ENCODE measurements around the gene HDAC8.
"Not testable (repeated sequence)": the region's sequence is repeated elsewhere in the genome, so short reads cannot be mapped to it uniquely, and the experiment has no call there.

The HDAC8 gene

DNA sequence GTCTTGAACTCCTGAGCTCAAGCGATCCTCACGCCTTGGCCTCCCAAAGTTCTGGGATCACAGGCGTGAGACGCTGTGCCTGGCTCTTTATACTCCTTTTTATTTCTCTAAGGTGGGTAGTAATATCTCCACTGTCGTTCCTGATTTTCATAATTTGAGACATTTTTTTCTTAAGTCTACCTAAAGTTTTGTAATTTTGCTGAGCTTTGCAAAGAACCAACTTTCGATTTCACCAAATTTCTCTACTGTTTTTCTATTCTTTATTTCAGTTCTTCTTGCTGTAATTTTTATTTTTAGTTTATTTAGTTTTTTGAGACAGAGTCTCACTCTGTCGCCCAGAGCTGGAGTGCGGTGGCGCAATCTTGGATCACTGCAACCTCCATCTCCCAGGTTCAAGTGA is 196.5 kb downstream of the HDAC8 start:
- DNase-seq, result no peak

DNA sequence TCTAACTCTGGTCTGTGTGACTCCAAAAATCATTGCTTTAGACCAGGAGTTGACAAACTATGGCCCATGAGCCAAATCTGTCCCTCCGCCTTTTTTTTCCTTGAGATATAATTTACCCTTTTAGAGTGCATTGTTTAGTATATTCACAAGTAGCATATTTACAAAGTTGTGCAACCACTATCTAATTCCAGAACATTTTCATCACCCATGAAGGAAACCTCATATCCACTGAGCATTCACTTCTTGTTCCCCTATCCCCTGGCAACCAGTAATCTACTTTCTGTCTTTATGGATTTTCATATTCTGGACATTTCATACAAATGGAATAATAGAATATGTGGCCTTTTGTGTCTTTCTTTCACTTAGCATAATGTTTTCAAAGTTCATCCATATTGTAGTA is 199.5 kb downstream of the HDAC8 start:
- no peak for DNase-seq

DNA sequence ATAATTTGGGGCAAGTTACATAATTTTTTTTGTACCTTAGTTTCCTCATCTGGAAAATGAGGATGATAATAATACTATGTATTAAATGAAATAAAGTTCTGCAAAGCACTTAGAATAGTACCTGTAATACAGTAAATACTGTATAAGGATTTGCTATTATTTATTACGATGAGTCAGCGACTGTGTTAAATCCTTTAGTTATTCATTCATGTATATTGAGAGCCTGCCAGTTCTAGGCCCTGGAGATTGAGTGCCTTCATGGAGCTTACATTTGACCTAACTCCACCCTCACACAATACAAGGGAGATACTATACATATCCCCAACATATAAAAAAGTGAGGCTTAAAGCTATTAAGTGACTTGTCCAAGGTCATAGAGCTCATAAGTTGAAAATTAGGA is 199.9 kb downstream of the HDAC8 start:
- DNase-seq, result no peak

DNA sequence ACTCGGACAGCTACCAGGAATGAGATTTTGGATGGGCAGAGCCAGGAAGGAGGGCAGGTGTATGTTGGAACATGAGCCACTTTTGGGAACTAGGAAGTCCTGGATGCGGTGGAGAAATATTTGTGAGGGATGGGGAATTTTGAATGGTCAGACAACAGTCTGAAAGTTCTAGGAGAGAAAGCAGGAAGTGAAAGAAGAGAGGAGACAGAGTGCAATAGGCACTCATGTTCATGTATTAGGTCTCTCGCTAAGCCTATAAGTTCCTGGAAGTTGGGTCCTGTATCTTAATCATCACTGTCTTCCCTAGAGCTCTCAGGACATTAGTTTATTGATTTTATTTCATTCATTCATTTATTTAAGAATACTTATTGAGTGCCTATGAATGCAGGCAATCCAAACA is 201.2 kb downstream of the HDAC8 start:
- DNase-seq, result no peak

DNA sequence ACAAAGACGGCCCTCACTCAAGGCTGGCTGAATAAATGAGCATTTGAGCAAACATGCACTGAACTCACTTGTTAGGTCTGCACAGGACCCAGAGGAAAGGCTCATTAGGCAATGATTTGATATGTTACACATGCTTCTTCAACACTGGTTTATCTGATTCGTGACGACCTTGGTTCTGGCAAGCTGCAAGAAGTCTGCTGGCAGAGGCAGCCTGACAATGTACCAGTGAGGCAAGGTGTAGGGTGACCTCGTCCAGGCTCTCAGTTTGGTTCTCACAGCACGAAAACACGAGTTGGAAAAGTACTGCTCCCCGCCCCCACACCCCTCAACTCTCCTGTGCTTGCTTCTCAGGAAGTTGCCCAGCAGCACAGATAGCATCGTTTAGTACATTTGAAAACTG is 203.8 kb downstream of the HDAC8 start:
- DNase-seq, result no peak

DNA sequence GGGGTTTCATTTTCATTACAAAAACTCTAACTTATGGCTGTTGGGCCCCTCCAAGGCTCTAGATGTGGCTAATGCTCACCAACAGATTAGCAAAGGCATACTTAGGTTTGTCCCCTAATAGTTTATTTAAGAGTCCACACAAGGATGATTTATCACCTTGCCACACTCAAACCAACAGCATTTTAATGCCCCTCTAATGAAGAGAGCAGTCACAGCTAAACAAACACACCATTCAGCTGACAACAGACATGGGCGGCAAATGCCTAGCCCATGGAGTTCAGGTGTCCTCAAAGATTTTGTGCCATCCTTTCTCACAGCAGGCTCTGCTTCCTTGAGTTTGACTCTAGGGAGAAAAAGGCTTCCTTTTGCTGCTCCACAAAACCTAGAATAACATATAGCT is 205.1 kb downstream of the HDAC8 start:
- no peak for DNase-seq

DNA sequence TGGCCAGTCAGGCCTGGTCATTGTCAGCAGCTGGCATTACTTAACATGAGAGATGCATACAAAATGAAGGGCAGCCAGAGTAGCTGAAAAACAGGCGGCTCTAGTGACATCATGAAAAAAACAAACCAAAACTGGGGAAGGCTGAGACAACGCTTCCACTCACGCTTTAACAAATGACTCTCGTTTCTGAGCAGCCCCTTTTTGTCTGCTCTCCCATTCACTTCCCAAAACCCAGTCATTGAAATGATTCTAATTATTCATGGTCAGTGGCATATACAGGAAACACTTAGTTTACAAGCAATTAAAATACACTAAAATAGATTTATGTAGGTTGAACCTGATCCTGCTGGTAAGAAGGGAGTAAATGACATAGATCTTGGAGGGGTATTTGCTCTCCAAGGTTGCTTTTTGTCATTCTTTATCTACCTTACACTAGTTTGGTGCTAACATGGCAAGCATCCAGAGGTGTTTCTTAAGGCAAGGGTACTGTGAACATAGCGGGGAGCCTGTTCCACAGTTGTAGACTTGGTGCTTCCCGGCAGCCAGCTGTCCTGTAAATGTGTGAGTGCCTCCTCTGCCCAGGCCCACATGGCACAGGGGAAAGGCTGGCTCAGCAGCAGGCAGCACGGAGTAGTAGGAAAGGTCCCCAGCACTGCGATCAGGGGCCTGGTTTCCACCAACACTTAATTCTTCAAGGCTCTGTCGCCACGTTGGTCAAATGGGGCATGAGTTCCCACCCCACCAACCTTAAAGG is 205.8 kb downstream of the HDAC8 start:
- DNase-seq, result peak; percentile 32

DNA sequence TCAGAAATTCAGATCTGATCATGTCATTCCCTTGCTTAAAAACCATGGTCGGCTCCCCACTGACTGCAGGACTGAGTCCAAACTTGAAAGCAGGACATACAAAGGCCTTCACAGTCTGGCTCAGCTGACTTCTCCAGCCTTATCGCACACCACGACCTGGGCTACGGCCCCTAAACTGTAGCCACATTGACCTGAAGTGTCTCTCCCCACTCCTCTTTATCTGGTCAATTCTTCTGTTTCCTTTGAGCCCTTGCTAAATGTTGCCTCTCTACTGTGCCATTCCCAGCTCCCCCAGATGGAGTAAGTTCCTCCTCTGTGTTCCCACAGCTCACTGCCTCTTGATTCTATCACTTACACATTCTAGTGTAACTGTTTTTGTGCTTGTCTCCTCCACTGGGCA is 206.5 kb downstream of the HDAC8 start:
- no peak for DNase-seq

DNA sequence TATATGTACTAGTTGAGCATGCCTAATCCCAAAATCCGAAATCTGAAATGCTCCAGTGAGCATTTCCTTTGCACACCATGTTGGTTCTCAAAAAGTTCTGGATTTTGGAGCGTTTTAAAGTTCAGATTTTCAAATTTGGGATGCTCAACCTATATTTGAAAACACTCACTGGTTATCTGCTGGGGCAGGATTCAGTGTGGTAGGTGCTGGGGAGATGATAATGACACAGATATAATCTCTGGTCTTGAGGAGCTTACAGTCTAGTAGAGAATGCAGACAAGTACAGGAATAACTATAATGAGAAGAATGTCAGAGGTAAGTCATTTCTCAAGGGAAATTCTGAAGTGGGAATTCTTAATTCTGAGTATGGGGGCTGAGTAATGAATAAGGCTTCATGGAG is 207.5 kb downstream of the HDAC8 start:
- no peak for DNase-seq

DNA sequence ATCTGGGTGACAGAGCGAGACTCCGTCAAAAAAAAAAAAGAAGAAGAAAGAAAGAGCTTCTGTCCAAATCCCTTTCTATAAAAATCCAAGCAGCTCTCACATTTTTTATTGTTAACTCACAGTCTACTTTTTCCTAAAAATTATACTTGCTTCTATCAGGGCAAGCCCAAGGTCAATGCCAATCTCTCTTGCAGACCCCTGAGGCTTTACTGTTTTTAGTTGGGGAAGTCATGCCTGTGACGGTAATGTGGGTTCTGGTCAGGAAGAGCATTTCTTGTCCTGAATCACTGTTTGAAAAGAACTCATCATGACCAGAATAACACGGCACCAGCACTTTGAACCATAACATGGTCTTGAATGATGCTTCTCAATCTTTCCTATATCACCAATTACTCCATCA is 212.3 kb downstream of the HDAC8 start:
- no peak for DNase-seq

DNA sequence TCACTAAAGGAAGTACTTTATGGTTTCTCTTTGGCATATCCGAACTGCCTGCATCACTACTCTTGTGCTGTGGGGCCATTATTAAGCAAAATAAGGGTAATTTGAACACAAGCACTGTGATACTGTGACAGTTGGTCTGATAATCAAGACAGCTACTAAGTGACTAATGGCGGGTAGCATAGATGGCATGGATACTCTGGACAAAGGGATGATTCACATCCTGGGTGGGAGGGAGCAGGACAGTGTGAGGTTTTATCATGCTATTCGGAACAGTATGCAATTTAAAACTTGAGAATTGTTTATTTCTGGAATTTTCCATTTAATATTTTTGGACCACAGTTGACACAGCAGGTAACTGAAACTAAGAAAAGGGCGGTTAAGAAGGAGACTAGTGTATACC is 214.3 kb downstream of the HDAC8 start:
- DNase-seq, result no peak

DNA sequence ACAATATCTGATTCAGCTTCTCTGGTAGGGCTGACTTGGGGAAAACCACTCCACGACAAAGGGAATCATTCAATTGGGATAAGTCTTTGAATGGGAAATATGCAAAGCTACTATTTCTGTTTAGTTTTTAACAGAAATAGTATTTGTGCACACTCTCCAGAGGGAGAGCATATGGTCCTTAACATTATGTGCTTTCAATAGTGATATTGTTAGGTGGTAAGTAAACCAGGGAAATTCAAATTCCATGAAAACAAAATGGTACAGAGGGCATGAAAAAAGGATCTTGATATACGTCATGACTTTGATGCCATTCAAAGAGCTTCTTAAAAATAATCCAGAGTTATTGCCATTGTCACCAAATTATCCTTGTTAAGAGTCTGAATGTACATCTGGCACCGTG is 219.9 kb downstream of the HDAC8 start:
- DNase-seq, result no peak

DNA sequence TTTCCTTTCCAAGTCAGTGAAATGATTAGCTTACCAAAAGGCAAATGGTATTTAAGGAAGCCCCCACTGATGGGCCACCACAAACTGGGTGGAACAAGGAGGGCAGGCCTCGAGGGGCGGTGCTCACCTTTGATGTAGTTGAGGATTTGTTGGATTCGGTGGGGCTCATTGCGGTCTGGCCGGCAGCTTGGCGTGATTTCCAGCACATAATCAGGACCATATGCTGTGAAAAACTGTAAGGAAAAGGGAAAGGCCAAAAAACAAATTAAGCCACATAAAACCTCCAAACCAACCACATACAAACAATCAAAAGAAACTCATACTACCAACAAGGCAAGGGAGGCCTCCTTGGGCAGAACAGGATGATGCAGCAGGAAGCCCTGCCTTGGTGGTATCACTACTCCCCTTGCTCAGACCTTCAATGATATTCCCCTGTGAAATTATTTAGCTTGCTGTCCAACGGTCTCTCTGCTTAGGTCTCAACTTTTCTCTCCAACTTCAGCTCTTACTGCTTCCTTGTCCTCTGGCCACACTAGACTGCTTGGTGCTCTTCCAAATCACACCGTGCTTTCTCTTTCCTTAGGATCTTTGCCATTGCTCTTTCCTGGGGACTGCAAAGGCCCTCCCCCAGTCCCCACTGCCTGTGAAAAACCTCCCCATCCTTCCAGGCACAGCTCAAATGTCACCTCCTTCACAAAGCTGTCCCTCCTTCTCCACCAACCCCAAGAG is 220.9 kb downstream of the HDAC8 start:
- DNase-seq, result no peak

DNA sequence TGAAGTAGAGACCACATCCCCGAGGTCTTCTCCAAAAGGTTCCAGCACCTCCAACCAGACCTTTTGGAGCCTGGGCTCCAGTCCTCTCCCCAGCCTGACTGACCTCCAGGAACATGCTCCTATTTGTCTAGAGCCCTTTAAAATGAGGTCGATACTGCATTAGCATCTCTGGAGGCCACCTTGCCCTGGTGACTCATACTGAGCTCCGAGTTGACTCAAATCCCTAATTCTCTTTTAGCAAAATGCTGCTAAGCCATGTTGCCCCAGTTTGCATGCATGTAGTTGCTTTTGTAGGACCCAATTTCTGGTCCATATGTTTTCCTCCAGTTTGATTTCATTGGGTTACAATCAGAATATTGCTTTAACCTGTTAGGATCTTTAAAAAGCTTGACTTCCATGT is 223.5 kb downstream of the HDAC8 start:
- no peak for DNase-seq

DNA sequence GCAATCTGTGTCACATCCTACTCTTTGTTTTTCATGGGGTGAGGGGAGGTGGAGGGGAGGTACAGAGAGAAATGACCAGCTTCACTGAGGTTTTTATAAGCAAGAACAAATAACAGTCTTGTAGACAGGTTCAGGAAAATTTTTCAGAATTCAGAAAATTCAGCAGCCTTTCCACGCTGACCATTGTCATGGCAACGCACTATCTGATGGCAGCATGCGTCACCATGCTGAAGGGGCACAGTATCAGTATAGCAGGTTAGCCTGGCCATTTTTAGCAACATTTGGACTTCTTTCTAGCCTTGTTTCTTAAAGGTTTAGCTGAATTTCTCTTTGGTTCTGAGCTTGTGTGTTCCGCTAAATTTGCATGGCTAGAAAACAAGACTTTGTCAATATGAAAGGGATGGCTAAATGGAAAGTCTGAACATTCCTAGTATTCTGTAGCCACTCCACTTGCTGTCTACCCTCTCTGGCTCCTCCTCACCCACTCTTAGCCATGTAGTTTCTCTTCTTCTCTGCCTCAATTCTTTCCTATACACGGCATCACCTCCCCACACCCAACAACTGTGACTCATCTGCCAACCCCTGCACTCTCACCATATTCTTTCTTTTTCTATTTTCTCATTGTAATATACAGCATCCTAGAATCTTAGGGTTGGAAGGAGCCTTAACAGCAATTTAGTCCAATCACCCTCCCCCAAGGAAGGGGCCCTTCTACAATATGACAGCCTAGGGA is 224.2 kb downstream of the HDAC8 start:
- no peak for DNase-seq

DNA sequence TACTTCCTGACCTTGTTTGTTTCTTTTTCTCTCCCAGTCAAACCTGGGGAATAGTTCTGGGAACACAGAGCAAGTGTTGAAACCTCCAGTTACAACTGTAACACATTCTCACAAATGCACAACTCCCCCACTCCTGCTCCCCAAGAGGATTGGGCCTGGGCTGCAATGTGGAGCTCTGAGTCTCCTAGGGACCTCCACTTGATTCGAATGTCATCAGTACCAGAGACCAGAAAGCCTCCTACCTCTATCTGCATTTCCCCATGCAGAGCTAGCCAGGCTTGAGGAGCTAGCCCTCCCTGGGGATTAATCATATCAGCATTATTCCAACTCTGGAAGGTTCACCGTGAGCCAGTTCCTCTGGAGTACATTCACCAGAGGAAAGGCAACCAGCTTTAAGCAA is 225.3 kb downstream of the HDAC8 start:
- DNase-seq, result no peak

DNA sequence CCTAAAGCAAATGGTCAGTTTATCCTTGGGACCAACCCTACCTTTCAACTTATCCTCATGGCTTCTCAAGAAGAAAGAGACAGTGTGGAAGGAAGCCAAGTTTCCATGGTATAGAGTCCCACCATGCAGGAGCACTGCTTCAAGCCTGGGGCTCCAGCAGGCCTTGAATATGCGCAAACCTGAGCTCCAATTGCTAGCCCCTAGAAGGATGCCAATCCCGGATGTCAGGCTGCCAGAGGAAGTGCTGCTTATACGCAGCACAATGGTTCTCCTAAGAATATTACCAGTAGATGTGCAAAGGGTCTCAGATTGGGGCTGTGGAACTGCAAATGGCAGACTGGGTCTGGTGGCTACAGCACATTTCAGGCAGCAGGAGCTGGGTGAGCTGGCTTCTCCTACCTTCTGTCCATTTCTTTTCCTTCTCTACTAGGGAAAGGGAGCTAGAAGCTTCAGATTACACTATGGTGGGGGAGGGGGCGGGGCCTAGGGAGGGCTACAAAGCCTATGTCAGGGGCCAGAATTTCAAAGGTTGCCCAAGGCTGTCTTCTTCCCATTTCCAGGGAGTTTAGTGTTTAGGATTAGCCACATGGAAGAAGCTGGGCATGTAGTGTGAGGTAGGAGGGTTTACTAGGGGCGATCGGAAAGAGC is 226.2 kb downstream of the HDAC8 start:
- no peak for DNase-seq

DNA sequence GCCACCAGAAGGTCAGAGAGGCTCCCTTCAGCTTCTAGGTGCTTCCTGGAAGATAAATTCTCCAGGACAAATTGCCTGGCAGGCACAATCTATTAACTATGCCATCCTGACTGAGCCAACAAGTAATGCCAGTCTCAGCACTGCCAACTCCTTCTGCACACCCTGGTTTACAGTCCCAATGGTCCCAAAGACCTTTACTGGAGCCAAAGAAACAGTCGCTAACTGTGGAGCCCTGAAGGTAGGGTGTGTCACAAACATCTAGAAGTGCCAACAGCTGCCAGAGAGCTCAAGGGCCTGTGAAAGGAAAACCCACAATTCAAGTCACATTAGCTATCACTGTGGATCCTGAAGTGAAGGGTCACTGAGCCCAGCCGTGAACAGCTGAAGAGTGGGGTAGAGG is 232.0 kb downstream of the HDAC8 start:
- DNase-seq, result no peak

DNA sequence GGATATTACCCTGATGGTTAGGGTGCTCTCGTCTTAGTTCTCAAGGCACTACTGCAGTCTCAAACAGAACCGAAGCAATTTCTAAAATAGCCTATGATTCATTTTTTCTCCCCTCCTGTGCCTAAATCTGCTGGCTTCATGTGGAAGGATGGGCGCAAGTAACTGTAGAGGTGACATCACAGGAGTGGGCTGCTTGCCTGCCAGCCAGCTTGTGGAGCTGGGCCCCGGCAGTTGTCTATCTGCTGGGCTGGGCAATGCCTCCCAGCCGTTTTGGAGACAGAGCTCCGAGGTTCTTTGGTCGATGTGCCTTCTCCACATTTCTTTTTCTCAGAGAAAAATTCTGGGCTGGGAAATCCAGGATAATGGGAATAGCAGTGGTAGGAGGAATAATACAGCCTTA is 232.6 kb downstream of the HDAC8 start:
- no peak for DNase-seq

DNA sequence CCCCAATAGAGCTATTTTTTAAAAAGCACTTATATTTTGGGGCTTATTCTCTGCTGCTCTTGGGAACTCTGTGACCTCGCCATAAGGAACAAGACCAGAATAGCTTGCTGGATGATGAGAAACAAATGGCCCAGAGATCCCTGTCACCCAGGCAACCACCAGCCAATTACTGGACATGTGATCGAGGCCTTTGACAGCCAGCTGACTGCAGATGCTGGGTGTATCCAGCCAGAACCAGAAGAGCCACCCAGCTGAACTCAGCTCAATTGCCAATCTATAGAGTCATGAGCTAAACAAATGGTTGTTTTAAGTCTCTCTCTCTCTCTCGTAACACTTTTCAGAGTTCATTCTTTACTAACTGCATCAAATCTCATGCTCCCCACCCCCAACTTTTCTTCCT is 242.5 kb downstream of the HDAC8 start:
- no peak for DNase-seq

DNA sequence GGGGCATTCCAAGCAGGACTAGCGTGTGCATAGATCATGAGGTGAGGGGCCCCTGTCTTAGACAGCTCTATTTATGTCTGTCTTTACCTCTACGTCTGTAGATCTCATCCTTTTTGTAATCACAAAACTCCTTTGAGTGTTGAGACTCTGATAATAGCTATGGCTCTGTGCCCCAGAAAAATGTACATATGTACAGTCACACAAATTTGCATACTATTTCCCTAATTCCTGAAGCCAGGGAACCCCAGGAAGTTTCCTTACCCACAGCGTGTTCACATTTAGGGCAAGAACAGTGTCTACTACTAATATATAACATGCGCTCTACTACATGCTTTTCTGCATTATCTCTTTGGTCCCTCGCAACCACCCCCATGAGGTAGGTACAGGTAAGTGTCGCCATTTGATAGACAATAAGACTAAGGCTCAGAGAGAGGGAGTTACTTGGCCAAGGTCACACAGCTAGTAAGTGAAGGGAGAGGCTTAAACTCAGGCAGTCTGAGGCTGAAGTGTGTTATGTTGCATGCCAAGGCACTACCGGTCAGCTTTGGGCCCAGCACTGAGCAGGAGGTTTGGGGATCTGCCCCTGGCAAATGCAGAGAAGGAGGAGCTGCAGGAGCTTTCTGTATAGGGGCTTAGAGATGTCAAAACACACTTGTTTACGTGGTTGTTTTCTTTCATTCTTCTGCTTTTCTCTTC is 245.9 kb downstream of the HDAC8 start:
- DNase-seq, result no peak

DNA sequence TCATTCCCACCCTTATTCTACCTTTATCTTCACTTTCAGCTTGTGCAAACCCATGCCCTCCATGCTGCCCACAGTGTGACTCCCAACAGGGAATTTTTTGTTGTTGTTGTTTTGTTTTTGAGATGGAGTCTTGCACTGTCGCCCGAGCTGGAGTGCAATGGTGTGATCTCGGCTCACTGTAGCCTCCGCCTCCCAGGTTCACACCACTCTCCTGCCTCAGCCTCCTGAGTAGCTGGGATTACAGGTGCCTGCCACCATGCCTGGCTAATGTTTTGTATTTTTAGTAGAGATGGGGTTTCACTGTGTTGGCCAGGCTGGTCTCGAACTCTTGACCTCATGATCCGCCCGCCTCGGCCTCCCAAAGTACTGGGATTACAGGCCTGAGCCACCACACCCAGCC is 253.0 kb downstream of the HDAC8 start:
- DNase-seq, result not testable (repeated sequence)

All from right kidney (tissue), 1 donor.